HFF-Myc (cell line): Measurements from ENCODE around the gene ATF5.

Source experiments
- DNase-seq: peaks from one replicate; pipeline ENCODE4 v3.0.0-alpha.2; 2011; ENCODE audit warnings: low read depth; ENCODE audit errors: extremely low read depth
- H3K4me3 ChIP-seq: replicated peaks from 2 replicates; pipeline ENCODE4 v1.5.1; 2011; ENCODE audit warnings: low read depth, mild to moderate bottlenecking, control low read depth, low read length
- TF ChIP-seq, protein P1 (sequence below): IDR thresholded peaks from 2 replicates; pipeline ENCODE4 v1.5.1; 2012; ENCODE audit warnings: mild to moderate bottlenecking, low read depth, low read length, control low read depth; ENCODE audit errors: missing control alignments

ATF5 gene

DNA sequence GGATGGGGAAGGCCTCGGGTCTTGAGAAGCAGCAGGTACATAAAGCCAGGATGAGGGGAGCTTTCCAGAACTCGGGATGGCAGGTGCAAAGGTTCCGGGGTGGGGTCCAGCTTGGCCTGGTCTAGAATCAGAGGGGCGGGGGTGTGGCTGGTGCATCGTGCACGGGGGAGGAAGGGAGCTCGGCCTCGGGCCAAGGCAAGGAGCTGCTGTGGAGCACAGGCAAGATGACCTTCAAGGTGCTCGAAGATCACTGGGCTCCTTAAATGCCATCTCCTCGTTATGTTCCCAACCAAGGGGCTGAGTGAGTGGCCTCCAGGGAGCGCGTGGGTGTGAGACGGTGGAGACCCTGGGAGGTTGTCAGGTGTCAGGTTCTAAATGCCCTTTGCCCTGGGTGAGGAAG, 48.1 kb downstream of the ATF5 start:
- no peak overlapping the region for H3K4me3 ChIP-seq
- no peak for DNase-seq
- TF ChIP-seq, protein P1, sequence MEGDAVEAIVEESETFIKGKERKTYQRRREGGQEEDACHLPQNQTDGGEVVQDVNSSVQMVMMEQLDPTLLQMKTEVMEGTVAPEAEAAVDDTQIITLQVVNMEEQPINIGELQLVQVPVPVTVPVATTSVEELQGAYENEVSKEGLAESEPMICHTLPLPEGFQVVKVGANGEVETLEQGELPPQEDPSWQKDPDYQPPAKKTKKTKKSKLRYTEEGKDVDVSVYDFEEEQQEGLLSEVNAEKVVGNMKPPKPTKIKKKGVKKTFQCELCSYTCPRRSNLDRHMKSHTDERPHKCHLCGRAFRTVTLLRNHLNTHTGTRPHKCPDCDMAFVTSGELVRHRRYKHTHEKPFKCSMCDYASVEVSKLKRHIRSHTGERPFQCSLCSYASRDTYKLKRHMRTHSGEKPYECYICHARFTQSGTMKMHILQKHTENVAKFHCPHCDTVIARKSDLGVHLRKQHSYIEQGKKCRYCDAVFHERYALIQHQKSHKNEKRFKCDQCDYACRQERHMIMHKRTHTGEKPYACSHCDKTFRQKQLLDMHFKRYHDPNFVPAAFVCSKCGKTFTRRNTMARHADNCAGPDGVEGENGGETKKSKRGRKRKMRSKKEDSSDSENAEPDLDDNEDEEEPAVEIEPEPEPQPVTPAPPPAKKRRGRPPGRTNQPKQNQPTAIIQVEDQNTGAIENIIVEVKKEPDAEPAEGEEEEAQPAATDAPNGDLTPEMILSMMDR = no peak

DNA sequence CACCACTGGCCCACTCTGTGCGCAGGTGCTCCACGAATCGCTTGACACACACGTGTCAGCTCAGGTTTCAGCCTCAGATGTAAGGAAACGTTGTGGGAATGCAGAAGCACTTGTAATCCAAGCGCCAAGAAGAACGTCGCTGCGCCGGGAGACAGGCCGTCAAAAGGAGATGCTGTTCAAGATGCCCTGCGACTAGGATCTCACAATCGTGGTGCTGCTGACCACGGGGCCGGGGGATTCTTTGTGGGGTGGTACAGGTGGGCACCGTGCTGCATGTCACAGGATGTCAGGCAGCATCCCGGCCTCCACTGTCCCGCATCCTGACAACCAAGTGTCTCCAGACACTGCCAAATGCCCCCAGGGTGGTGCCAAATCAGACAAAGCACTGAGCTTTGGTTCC, 48.9 kb downstream of the ATF5 start:
- no peak for DNase-seq
- TF ChIP-seq, protein P1 = no peak

DNA sequence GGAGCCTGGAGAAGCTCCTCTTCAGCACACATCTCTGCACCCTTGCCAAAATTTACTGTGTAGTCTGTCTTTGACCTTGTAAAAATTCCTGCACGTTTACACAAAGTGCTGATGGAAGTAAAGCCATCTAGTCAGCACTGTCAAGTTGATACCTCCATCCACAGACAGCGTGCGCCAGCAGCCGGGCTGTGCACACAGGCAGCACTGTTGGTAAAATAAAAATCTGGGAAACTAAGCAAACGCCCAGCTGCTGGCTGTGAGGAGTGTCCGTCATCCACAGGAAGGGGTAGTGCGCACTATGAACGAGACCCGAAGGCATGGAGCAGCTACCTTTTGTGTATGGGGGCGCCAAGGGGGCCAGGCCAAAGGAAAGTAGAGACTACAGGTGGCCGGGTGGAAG, 49.3 kb downstream of the ATF5 start:
- TF ChIP-seq, protein P1 = no peak
- no peak overlapping the region for H3K4me3 ChIP-seq
- no peak for DNase-seq

More for the DNA sequence above, 48.9 kb downstream of the ATF5 start:
- no peak overlapping the region for H3K4me3 ChIP-seq

DNA sequence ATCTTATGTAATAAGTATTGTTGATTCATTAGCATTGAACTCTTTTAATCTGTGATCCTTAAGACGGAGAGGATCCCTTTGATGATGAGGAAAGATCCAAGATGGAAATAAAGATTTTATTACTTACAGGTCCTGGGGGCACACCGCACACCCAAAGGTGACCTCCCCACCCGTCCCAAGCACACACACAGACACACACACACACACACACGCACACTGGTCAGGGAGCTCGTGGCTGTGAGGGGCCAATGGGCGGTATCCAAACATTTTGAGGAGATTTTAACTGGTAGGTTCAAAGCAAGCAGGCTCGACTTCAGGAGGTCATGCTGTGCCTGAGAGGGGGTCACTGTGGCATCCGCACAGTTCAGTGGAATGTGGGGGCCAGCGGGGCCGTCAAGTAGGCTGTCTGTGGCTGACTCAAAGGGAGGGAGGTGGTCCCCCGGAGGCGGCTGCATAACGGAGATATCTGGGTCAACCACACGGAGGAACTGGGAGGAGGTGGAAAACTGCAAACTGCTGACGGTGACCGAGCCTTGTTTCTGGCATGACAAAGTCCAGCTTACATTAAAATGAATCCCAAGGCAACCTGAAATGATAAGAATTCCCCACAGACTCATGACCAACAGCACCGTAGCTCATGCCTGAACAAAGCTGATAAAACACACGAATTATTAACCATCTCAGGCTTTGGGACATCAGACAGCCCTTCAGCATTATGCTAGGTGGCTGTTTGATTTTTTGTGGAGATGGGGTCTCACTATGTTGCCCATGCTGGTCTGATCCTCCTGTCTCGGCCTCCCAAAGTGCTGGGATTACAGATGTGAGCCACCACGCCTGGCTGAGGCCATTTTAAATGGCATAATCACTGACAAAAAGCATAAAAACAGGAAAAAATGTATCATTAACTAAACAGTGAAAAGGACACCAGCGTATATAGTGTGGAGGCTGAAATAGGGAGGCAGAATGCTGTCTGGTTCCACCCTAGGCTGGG, 52.9 kb downstream of the ATF5 start:
- no peak overlapping the region for H3K4me3 ChIP-seq
- TF ChIP-seq, protein P1 = no peak
- no peak for DNase-seq
